ENCODE data around the gene SHQ1. TPM values are rescaled to one million over a fixed set of nuclear protein-coding genes. Genes with fewer than 3 reads are reported as not detected.

Gene SHQ1
- total and polyA plus RNA-seq, 2 donors (not counting 3 experiments of a cell fraction or from before 2014, with no cell fraction given): 7.3 to 20.6 TPM

DNA sequence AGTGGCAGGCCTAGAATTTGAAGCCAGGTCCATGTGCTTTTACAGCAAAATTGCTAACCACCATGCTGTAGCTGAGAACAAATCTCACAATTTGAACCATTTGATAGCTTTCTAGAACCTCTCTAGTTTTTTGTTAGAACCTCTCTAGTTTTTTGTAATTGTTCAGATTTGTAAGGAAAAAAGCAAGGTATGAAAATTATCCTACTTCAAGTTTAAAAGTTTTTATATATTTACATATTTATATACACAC is 49.4 kb upstream of the SHQ1 start:
- Histone ChIP-seq H3K4me2 (ENCODE audit: insufficient read depth, low read length) (no peak overlapping the region), H3K36me3 (ENCODE audit: control insufficient read depth in 2 of 2, extremely low read depth in 1 of 2, insufficient read depth in 2 of 2, low read length in 2 of 2) (no peaks in the 10 kb centered on the region), H3K4me1 (ENCODE audit: control insufficient read depth, extremely low read depth, insufficient read depth, low read length) (no peaks in the 10 kb centered on the region), H3K79me2 (ENCODE audit: control insufficient read depth, insufficient read depth, low read length) (no peaks in the 10 kb centered on the region), H2AFZ (ENCODE audit: low read depth, low read length) (no peak overlapping the region), H3K9me3 (replicated peaks; ENCODE audit: control insufficient read depth, insufficient read depth, low read length) (no peaks in the 10 kb centered on the region), H3K9me1 (replicated peaks; ENCODE audit: control insufficient read depth, extremely low read depth, insufficient read depth, low read length) (no peaks in the 10 kb centered on the region), H3K4me3 (replicated peaks in 1 of 3; ENCODE audit: insufficient read depth in 1 of 3, low read depth in 1 of 3, low read length in 3 of 3) (no peak overlapping the region), H3K9ac (replicated peaks; ENCODE audit: extremely low read depth, insufficient read depth, low read length) (no peak overlapping the region), H4K20me1 (replicated peaks; ENCODE audit: control insufficient read depth, extremely low read depth, insufficient read depth, low read length) (no peaks in the 10 kb centered on the region), H3K27ac (ENCODE audit: insufficient read depth, low read depth, low read length) (no peak overlapping the region), H3K27me3 (ENCODE audit: control insufficient read depth in 2 of 2, insufficient read depth in 2 of 2, low read length in 2 of 2) (peaks cover 0 to 6% of the 10 kb centered on the region in 2 experiments)
- dilution Hi-C loops (cut with MboI; ENCODE audit: extremely low pct_ligation_motif_present, low sequenced_read_pairs) (no loop called here), intact Hi-C loops (cut with micrococcal nuclease) (no loop called here)
- ChIA-PET POLR2A (no interaction called here), CTCF (no interaction called here)
- no TSS peak for BruUV-seq (replicated peaks)
- FAIRE-seq: no peak
- TF ChIP-seq FOS (IDR thresholded peaks at IDR 0.05; ENCODE audit: borderline replicate concordance, insufficient read depth, low read length) (no peak), JUN (IDR thresholded peaks at IDR 0.05; ENCODE audit: borderline replicate concordance, insufficient read depth, insufficient read length, low read depth) (no peak), MYC (IDR thresholded peaks at IDR 0.05; ENCODE audit: low read depth, low read length) (no peak), POLR2AphosphoS5 (IDR thresholded peaks at IDR 0.05; ENCODE audit: insufficient read depth, low read depth, low read length) (no peak), GATA2 (IDR thresholded peaks at IDR 0.05; ENCODE audit: insufficient read depth, insufficient read length, low read depth, low read length) (no peak), POLR2A (IDR thresholded peaks at IDR 0.05; ENCODE audit: low read depth, low read length) (no peak), EZH2 (IDR thresholded peaks at IDR 0.05; ENCODE audit: borderline replicate concordance, low read depth, low read length, severe bottlenecking) (no peak)
- TF ChIP-seq, protein P1, sequence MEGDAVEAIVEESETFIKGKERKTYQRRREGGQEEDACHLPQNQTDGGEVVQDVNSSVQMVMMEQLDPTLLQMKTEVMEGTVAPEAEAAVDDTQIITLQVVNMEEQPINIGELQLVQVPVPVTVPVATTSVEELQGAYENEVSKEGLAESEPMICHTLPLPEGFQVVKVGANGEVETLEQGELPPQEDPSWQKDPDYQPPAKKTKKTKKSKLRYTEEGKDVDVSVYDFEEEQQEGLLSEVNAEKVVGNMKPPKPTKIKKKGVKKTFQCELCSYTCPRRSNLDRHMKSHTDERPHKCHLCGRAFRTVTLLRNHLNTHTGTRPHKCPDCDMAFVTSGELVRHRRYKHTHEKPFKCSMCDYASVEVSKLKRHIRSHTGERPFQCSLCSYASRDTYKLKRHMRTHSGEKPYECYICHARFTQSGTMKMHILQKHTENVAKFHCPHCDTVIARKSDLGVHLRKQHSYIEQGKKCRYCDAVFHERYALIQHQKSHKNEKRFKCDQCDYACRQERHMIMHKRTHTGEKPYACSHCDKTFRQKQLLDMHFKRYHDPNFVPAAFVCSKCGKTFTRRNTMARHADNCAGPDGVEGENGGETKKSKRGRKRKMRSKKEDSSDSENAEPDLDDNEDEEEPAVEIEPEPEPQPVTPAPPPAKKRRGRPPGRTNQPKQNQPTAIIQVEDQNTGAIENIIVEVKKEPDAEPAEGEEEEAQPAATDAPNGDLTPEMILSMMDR (IDR thresholded peaks at IDR 0.05; ENCODE audit: extremely low read depth in 1 of 2, insufficient read depth in 1 of 2, low read depth in 1 of 2, low read length in 2 of 2): no peak
- TF ChIP-seq, protein P2, sequence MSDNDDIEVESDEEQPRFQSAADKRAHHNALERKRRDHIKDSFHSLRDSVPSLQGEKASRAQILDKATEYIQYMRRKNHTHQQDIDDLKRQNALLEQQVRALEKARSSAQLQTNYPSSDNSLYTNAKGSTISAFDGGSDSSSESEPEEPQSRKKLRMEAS (IDR thresholded peaks at IDR 0.05; ENCODE audit: insufficient read depth, insufficient read length): no peak
- no peak for DNase-seq (ENCODE audit: low read depth, low spot score)

Measured in endothelial cell of umbilical vein (primary cell).